ENCODE measurements around the gene GHITM. TPM values are rescaled to one million over a fixed set of nuclear protein-coding genes. Genes with fewer than 3 reads are reported as not detected.

Gene GHITM
- total and polyA plus RNA-seq, 2 of the 8 experiments (the other 6 are each of a cell fraction or from before 2014, with no cell fraction given), result 86.2 to 97.0 TPM

GRCh38 chr10:84164442-84164841 lies 25.1 kb downstream of the GHITM start:
- no peak overlapping the region for H3K56ac ChIP-seq (replicated peaks; ENCODE audit: insufficient read length, low read depth, low read length)
- no peaks in the 10 kb centered on the region for H3K23me2 ChIP-seq (ENCODE audit: low read depth, low read length)
- no peak overlapping the region for H3K4ac ChIP-seq (replicated peaks; ENCODE audit: insufficient read length, low read depth, low read length)
- H2BK20ac ChIP-seq (ENCODE audit: low read length), result no peak overlapping the region
- H3K27ac ChIP-seq (ENCODE audit: low read depth, low read length), result no peak overlapping the region
- no peak overlapping the region for H2BK120ac ChIP-seq (replicated peaks; ENCODE audit: low read depth, low read length)
- ChIA-PET CTCF (ENCODE audit: partially characterized antibody) (interaction anchor here (0.9 to 10.9 kb wide), 7 partner anchors 9 to 374 kb away, joined by 3 to 95 read pairs (median 4); partner anchors contain the start of gene GPR15LG), POLR2A (ENCODE audit: partially characterized antibody) (interaction anchor here (0.7 to 1.7 kb wide), 3 partner anchors 8 to 1084 kb away, joined by 3 to 9 read pairs (median 3); no protein-coding TSS in a partner anchor)
- no peak overlapping the region for H4K5ac ChIP-seq (ENCODE audit: insufficient read length, low read depth, low read length)
- H3K9me3 ChIP-seq (ENCODE audit: insufficient read depth in 2 of 2, low read depth in 1 of 2, low read length in 1 of 2), result no peaks in the 10 kb centered on the region
- TF ChIP-seq CBX5 (IDR thresholded peaks at IDR 0.05; ENCODE audit: low read depth, low read length) (no peak), PHF8 (conservative IDR thresholded peaks at IDR 0.05; ENCODE audit: low read depth, low read length) (no peak), TCF12 (IDR thresholded peaks at IDR 0.05; ENCODE audit: low read depth, low read length) (no peak)
- no peak overlapping the region for H3K23ac ChIP-seq (ENCODE audit: insufficient read length)
- H3K4me2 ChIP-seq (ENCODE audit: insufficient read depth in 1 of 2, low read depth in 2 of 2, low read length in 2 of 2), result peak overlapping the region; percentile 1 to 5; a peak in 2 of 4 replicates
- H2BK12ac ChIP-seq (ENCODE audit: low read depth, low read length), result 0 out of 2 replicates have a peak overlapping the region, but pooled peaks have one; percentile 39
- H3K14ac ChIP-seq (ENCODE audit: insufficient read length), result no peak overlapping the region
- H2BK15ac ChIP-seq (ENCODE audit: low read length), result no peak overlapping the region
- H4K91ac ChIP-seq (replicated peaks; ENCODE audit: insufficient read length, low read length), result no peak overlapping the region
- no peaks in the 10 kb centered on the region for H3K79me2 ChIP-seq (ENCODE audit: control insufficient read depth in 1 of 2, insufficient read depth in 2 of 2, low read length in 2 of 2)
- no peaks in the 10 kb centered on the region for H3K27me3 ChIP-seq (replicated peaks in 1 of 4; ENCODE audit: control insufficient read depth in 3 of 4, extremely low read depth in 1 of 4, insufficient read depth in 3 of 4, low read length in 3 of 4)
- 0 out of 2 replicates have a peak overlapping the region, but pooled peaks have one; percentile 18 for H2BK5ac ChIP-seq (ENCODE audit: low read depth, low read length)
- no peaks in the 10 kb centered on the region for H3K36me3 ChIP-seq (ENCODE audit: control insufficient read depth in 2 of 4, insufficient read depth in 4 of 4, low read length in 3 of 4)
- H3K4me1 ChIP-seq (replicated peaks in 1 of 4; ENCODE audit: control insufficient read depth in 3 of 4, insufficient read depth in 4 of 4, low read length in 3 of 4), result peaks cover 11 to 37% (median 25%) of the 10 kb centered on the region in 4 experiments; a peak in 6 of 7 replicates
- no peak overlapping the region for H2AK5ac ChIP-seq (ENCODE audit: low read depth, low read length)
- no peaks in the 10 kb centered on the region for H3K79me1 ChIP-seq (ENCODE audit: low read depth, low read length)
- no peak overlapping the region for H4K8ac ChIP-seq (ENCODE audit: extremely low read depth, insufficient read depth, low read length)
- no peak overlapping the region for H3K9ac ChIP-seq (replicated peaks in 1 of 4; ENCODE audit: extremely low read depth in 1 of 4, low read depth in 3 of 4, low read length in 3 of 4)
- DNase-seq (ENCODE audit: low read depth in 1 of 2, low spot score in 2 of 2), result no peak
- WGBS, 2 experiments (ENCODE audit: extremely low coverage in 1 of 2, insufficient coverage in 1 of 2, insufficient read length in 1 of 2, insufficient replicate concordance in 2 of 2, low coverage in 1 of 2, low lambda C conversion rate in 2 of 2, missing lambda C conversion rate in 1 of 2), result 26% methylated on average over 2 of the region's 2 CpGs; no CpG with 5 or more reads in 1 of the 2 experiments
- no peak for FAIRE-seq
- H3K4me3 ChIP-seq (ENCODE audit: extremely low read depth in 1 of 4, insufficient read depth in 2 of 4, low read depth in 3 of 4, low read length in 4 of 4), result peak overlapping the region in 1 of 4 experiments; percentile 1; a peak in 1 of 8 replicates
- peak overlapping the region; percentile 39; the same call in 1 of the 2 replicates for H3K18ac ChIP-seq (ENCODE audit: extremely low read depth, low read length)
- no peak overlapping the region for H2AFZ ChIP-seq (ENCODE audit: low read length)
- H4K20me1 ChIP-seq (replicated peaks in 1 of 2; ENCODE audit: control insufficient read depth in 1 of 2, insufficient read depth in 2 of 2, low read length in 2 of 2), result no peaks in the 10 kb centered on the region

Measured in H1 (cell line).